Neural cell (in vitro differentiated cells): ENCODE measurements around the gene POLRMT.

ENCODE experiments used
- EP300 ChIP-seq: fragments of 450-650 bp; conservative IDR thresholded peaks from 2 replicates; pipeline ENCODE4 v1.6.1; 2014; ENCODE audit warnings: antibody characterized with exemption, mild to moderate bottlenecking, moderate library complexity; ENCODE audit not compliant: poor library complexity, severe bottlenecking
- EZH2 ChIP-seq: fragments of 200-600, 300-800 bp; shearing (Covaris generic), sonication (generic); IDR thresholded peaks from 2 replicates; pipeline ENCODE4 v1.6.1; 2014; ENCODE audit warnings: antibody characterized with exemption, low read length, borderline replicate concordance, mild to moderate bottlenecking; ENCODE audit not compliant: insufficient read depth, poor library complexity, severe bottlenecking
- MXI1 ChIP-seq: fragments of 450-650 bp; conservative IDR thresholded peaks from 2 replicates; pipeline ENCODE4 v1.6.1; 2014; ENCODE audit warnings: antibody characterized with exemption, mild to moderate bottlenecking; ENCODE audit not compliant: poor library complexity, severe bottlenecking
- POLR2AphosphoS5 ChIP-seq: IDR thresholded peaks from 2 replicates; pipeline ENCODE4 v1.6.1; 2012
- RAD21 ChIP-seq: fragments of 450-650 bp; conservative IDR thresholded peaks from 2 replicates; pipeline ENCODE4 v1.6.1; 2014; ENCODE audit warnings: antibody characterized with exemption, mild to moderate bottlenecking, moderate library complexity
- SMC3 ChIP-seq: fragments of 450-650 bp; conservative IDR thresholded peaks from 2 replicates; pipeline ENCODE4 v1.6.1; 2014; ENCODE audit warnings: antibody characterized with exemption, mild to moderate bottlenecking, moderate library complexity; ENCODE audit not compliant: poor library complexity
- TAF1 ChIP-seq: IDR thresholded peaks from 2 replicates; pipeline ENCODE4 v1.6.1; 2012; ENCODE audit warnings: low read depth
- TF ChIP-seq, protein P1 (sequence below): fragments of 450-650 bp; IDR thresholded peaks from 2 replicates; pipeline ENCODE4 v1.5.1; 2014; ENCODE audit warnings: antibody characterized with exemption, mild to moderate bottlenecking, moderate library complexity; ENCODE audit not compliant: poor library complexity, severe bottlenecking
- TF ChIP-seq, protein P2 (sequence below): IDR thresholded peaks from 2 replicates; pipeline ENCODE4 v1.6.1; 2012; ENCODE audit warnings: borderline replicate concordance

DNA sequence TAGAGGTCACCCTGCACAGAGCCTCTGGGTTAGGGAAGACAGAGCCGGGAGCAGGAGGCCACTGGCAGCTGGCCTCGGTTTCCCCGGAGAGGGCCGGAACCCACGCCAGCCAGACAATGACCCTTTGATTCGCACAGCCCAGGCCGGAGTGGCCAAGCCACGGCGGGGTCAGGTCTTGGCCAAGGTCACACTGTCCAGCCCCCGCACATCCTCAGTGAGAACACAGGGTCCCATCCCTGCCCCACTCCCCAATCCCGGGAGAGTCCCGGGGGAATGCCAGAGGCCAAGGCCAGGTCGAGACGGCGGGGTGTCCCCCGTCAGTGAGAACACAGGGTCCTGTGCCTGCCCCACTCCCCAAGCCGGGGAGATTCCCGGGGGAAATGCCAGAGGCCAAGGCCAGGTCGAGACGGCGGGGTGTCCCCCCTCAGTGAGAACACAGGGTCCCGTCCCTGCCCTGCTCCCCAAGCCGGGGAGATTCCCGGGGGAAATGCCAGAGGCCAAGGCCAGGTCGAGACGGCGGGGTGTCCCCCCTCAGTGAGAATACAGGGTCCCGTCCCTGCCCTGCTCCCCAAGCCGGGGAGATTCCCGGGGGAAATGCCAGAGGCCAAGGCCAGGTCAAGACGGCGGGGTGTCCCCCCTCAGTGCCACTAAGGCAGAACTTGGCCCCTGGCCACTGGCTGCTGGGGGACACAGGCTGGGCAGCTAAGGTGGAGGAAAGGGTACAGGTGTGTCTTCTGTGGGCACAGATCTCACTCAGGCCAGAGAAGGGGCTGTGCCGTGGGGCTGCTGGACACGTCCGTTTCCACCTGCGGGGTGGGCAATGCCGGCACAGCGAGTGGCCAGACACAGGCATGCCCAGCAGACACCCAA is 41.2 kb upstream of the POLRMT start:
- TF ChIP-seq EZH2 (no peak), POLR2AphosphoS5 (no peak), EP300 (no peak), RAD21 (no peak), SMC3 (no peak), TAF1 (no peak), MXI1 (no peak)
- TF ChIP-seq, protein P1, sequence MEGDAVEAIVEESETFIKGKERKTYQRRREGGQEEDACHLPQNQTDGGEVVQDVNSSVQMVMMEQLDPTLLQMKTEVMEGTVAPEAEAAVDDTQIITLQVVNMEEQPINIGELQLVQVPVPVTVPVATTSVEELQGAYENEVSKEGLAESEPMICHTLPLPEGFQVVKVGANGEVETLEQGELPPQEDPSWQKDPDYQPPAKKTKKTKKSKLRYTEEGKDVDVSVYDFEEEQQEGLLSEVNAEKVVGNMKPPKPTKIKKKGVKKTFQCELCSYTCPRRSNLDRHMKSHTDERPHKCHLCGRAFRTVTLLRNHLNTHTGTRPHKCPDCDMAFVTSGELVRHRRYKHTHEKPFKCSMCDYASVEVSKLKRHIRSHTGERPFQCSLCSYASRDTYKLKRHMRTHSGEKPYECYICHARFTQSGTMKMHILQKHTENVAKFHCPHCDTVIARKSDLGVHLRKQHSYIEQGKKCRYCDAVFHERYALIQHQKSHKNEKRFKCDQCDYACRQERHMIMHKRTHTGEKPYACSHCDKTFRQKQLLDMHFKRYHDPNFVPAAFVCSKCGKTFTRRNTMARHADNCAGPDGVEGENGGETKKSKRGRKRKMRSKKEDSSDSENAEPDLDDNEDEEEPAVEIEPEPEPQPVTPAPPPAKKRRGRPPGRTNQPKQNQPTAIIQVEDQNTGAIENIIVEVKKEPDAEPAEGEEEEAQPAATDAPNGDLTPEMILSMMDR, result no peak
- TF ChIP-seq, protein P2, sequence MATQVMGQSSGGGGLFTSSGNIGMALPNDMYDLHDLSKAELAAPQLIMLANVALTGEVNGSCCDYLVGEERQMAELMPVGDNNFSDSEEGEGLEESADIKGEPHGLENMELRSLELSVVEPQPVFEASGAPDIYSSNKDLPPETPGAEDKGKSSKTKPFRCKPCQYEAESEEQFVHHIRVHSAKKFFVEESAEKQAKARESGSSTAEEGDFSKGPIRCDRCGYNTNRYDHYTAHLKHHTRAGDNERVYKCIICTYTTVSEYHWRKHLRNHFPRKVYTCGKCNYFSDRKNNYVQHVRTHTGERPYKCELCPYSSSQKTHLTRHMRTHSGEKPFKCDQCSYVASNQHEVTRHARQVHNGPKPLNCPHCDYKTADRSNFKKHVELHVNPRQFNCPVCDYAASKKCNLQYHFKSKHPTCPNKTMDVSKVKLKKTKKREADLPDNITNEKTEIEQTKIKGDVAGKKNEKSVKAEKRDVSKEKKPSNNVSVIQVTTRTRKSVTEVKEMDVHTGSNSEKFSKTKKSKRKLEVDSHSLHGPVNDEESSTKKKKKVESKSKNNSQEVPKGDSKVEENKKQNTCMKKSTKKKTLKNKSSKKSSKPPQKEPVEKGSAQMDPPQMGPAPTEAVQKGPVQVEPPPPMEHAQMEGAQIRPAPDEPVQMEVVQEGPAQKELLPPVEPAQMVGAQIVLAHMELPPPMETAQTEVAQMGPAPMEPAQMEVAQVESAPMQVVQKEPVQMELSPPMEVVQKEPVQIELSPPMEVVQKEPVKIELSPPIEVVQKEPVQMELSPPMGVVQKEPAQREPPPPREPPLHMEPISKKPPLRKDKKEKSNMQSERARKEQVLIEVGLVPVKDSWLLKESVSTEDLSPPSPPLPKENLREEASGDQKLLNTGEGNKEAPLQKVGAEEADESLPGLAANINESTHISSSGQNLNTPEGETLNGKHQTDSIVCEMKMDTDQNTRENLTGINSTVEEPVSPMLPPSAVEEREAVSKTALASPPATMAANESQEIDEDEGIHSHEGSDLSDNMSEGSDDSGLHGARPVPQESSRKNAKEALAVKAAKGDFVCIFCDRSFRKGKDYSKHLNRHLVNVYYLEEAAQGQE, result no peak
